BJ (cell line): ENCODE measurements around the gene NIBAN1. TPM values are rescaled to one million over a fixed set of nuclear protein-coding genes. Genes with fewer than 3 reads are reported as not detected.

Experiments
- CTCF ChIA-PET: fragments of 350-600 bp; formaldehyde crosslinking; extraction: SDS; loops from one replicate; lab custom pipeline; 2021; ENCODE audit warnings: antibody characterized with exemption, inconsistent platforms; lab: Yijun Ruan, JAX
- POLR2A ChIA-PET: fragments of 300-600 bp; sonication (Branson Sonifier 250); formaldehyde crosslinking; extraction: SDS; loops from one replicate; lab custom pipeline; 2021; ENCODE audit warnings: antibody characterized with exemption; lab: Charles Lee
- DNase-seq: peaks from one replicate; pipeline ENCODE4 v3.0.0-alpha.2; 2011; ENCODE audit warnings: low read depth
- H3K27me3 ChIP-seq: 2 replicates; pipeline ENCODE4 v1.6.0; 2011; ENCODE audit warnings: low read length; ENCODE audit not compliant: control insufficient read depth, insufficient read depth
- H3K36me3 ChIP-seq: 2 replicates; pipeline ENCODE4 v1.5.1; 2011; ENCODE audit warnings: low read length; ENCODE audit not compliant: control insufficient read depth, insufficient read depth
- H3K4me3 ChIP-seq: 2 replicates; pipeline ENCODE4 v1.5.1; 2011; ENCODE audit warnings: low read depth, mild to moderate bottlenecking, control low read depth, low read length
- CTCF ChIP-seq: IDR thresholded peaks from 2 replicates; pipeline ENCODE4 v1.5.1; 2011; ENCODE audit warnings: low read depth, mild to moderate bottlenecking, control low read depth, inconsistent platforms, low read length, moderate library complexity; ENCODE audit not compliant: insufficient read depth
- polyA plus RNA-seq: library from polyadenylated mRNA; depleted of rRNA; stranded (reverse); fragments of >200 nt; gene quantifications from 2 replicates; pipeline ENCODE4 v1.2.3, GENCODE V29; 2011

NIBAN1 gene
- polyA plus RNA-seq, 1 experiment = 28.2 TPM

- ChIA-PET POLR2A (no interaction called here), CTCF (interaction anchor here (1.2 kb wide), 1 partner anchor 12 kb away, joined by 3 read pairs; no protein-coding TSS in a partner anchor)
- H3K27me3 ChIP-seq = no peaks in the 10 kb centered on the region
- no peak overlapping the region for H3K4me3 ChIP-seq
- no peak for TF ChIP-seq CTCF
- DNase-seq = no peak
- peaks cover 2% of the 10 kb centered on the region; the same call in 1 of the 2 replicates for H3K36me3 ChIP-seq
Measured at GRCh38 chr1:184932319-184932718, 42.0 kb downstream of the NIBAN1 start.

GRCh38 chr1:184931566-184931965 lies 42.7 kb downstream of the NIBAN1 start:
- TF ChIP-seq CTCF = no peak
- ChIA-PET POLR2A (no interaction called here), CTCF (interaction anchor here (1.2 kb wide), 1 partner anchor 11 kb away, joined by 3 read pairs; no protein-coding TSS in a partner anchor)
- no peaks in the 10 kb centered on the region for H3K27me3 ChIP-seq
- peaks cover 2% of the 10 kb centered on the region; the same call in 1 of the 2 replicates for H3K36me3 ChIP-seq
- no peak for DNase-seq
- no peak overlapping the region for H3K4me3 ChIP-seq

GRCh38 chr1:184930645-184931044 lies 43.7 kb downstream of the NIBAN1 start:
- Histone ChIP-seq H3K4me3 (no peak overlapping the region), H3K27me3 (no peaks in the 10 kb centered on the region), H3K36me3 (peaks cover 2% of the 10 kb centered on the region; the same call in 1 of the 2 replicates)
- POLR2A ChIA-PET = no interaction called here
- CTCF ChIA-PET = no interaction called here
- no peak for TF ChIP-seq CTCF
- no peak for DNase-seq

- no peak overlapping the region for H3K4me3 ChIP-seq
- ChIA-PET POLR2A (no interaction called here), CTCF (interaction anchor here (0.6 kb wide), 1 partner anchor 124 kb away, joined by 4 read pairs; no protein-coding TSS in a partner anchor)
- H3K36me3 ChIP-seq = peaks cover 2% of the 10 kb centered on the region; the same call in 1 of the 2 replicates
- no peak for TF ChIP-seq CTCF
- H3K27me3 ChIP-seq = no peaks in the 10 kb centered on the region
- DNase-seq = no peak
Measured at GRCh38 chr1:184930232-184930631, 44.1 kb downstream of the NIBAN1 start.

GRCh38 chr1:184929711-184930202 lies 44.6 kb downstream of the NIBAN1 start:
- Histone ChIP-seq H3K27me3 (no peaks in the 10 kb centered on the region), H3K36me3 (peaks cover 2% of the 10 kb centered on the region; the same call in 1 of the 2 replicates), H3K4me3 (no peak overlapping the region)
- ChIA-PET POLR2A (no interaction called here), CTCF (interaction anchor here (0.6 kb wide), 1 partner anchor 124 kb away, joined by 4 read pairs; no protein-coding TSS in a partner anchor)
- DNase-seq = no peak
- no peak for TF ChIP-seq CTCF
